GM15510 (cell line): ENCODE data around the gene PSMB4.

ENCODE experiments used
- POLR2A ChIP-seq: IDR thresholded peaks from 3 replicates; pipeline ENCODE4 v1.6.1; 2011; ENCODE audit warnings: borderline replicate concordance; ENCODE audit not compliant: insufficient read length; ENCODE audit errors: extremely low read depth

Gene PSMB4

GRCh38 chr1:151399324-151400171, at the start of gene PSMB4:
TSS of gene PSMB4 (plus strand) at chr1:151399573. CDS start at chr1:151399588, 15 bp downstream.
- peak; percentile 72 for TF ChIP-seq POLR2A

DNA sequence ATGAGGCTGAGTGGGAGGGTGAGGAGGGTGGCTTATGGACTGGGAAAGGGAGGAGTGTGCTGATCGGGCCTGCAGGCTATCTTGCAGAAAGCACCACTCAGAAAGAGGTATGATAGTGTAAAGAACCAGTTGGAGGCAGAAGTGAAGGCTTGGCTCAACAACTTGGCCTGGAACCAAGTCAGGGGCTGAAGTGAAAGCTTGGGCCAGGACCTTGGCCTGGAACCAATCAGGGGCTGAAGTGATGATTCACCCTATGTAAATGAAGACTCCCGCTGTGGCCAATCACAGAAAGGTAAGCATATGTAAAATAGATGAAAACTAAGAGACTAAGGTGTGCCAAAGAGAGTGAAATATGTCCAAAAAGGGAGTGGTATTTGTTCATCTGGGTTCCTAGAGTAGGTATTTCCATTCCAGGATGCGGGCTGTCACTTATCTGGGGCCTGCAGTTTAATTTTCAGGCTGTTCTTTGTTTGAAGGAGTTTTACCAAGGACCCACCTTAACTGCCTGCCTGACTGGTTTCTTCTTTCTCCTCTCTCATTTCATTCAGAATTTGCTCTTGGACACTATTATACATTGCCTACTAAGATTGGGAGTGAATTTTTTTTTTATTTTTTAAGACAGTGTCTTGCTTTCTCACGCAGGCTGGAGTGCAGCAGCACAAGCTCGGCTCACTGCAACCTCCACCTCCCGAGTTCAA, 47.2 kb upstream of the PSMB4 start:
- no peak for TF ChIP-seq POLR2A

- no peak for TF ChIP-seq POLR2A
Observed at GRCh38 chr1:151356696-151357095, 42.7 kb upstream of the PSMB4 start.

GRCh38 chr1:151361883-151362282, 37.5 kb upstream of the PSMB4 start:
- TF ChIP-seq POLR2A = no peak

DNA sequence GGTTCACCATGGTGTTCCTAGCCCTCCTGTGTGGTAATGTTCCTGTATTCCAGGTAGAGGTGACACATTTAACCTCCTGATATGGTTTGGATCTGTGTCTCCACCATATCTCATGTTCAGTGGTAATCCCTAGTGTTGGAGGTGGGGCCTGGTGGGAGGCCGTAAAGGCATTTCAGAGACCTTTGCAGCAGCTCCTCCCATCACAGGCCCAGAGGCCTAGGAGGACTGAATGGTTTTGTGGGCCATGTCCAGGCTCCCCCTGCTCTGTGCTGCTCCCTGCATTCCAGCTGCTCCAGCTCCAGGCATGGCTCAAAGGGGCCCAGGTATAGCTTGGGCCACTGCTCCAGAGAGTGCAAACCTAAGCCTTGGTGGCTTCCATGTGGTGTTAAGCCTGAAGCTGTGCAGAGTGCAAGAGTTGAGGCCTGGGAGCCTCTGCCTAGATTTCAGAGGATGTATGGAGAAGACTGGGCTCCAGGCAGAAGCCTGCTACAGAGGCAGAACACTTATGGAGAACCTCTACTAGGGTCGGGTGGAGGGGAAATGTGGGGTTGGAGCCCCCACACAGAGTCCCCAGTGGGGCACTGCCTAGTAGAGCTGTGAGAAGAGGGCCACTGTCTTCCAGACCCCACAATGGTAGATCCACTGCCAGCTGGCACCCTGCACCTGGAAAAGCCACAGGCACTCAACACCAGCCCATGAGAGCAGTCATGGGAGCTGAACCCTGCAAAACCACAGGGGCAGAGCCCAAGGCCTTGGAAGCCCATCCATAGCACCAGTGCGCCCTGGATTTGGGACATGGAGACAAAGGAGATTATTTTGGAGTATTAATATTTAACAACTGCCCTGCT, 36.8 kb upstream of the PSMB4 start:
- TF ChIP-seq POLR2A = no peak

- no peak for TF ChIP-seq POLR2A
Observed at GRCh38 chr1:151364996-151365395, 34.4 kb upstream of the PSMB4 start.

DNA sequence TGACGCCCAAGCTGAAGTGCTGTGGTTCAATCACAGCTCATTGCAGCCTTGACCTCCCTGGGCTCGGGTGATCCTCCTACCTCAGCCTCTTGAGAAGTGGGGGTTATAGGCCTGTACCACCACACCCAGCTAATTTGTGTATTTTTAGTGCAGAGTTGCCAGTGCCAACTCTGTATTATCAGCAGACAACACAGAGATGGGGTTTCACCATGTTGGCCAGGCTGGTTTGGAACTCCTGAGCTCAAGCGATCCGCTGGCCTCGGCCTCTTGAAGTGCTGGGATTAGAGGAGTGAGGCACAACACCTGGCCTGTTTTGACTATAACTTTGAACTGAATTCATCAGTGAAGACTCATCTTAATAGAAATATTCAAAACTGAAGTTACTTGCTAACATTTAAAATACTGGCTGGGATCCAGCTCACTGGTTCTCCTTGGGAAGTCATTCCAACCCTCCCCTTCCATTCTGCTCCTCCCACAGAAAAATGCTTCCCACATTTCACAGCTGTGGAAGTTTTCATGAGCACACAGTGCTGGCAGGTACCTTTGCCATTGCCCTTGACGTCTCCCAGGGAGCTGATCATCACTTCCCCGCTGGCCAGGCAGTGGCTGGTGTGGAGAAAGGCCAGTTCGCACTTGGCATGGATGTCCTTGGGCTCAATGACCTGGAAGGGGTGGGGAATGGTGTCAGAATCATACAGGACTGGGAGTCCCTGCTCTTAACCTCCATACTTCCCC, 31.5 kb upstream of the PSMB4 start:
- TF ChIP-seq POLR2A = no peak

DNA sequence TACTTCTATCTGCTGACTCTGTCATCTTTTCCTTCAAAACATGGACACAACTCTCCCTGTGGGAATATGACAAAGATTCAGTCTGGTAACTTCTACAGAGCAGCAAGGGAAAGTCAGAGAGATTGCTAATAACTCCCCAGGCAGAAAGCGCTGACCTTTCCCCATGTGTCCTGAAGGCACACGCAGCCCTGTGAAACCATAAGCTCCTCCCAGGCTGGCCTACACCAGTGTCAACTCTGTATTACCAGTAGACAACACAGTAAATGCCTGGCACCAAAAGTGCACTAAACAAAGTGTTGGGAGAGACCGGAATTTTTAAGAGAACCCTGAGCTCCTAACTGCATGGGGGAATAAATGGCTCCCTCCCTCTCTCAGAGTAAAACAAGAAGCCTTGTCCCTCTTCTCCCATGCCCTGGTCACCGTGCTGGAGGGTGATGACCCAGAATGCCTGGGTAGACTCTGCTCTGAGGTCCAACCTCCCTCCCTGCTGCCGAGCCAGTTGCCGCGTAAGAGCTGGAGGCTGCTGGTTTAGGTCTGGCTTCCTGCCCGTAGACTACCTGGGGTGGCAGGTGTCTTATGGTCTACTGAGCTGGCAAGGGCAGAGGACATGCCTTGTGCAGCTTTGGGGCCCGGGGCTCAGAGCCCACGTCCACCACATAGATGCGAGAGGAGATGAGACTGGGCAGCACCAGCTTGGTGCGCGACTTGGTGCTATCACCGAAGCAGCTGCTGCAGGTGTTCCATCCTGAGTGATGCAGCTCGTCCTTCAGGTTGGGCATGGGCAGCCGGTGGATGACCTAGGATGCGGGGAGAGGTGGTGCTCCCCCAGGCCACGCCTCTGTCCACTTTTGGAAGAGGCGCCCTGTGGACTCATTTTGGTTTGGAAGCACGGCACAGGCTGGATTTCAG, 30.7 kb upstream of the PSMB4 start:
- TF ChIP-seq POLR2A = no peak

GRCh38 chr1:151369302-151369610, 30.1 kb upstream of the PSMB4 start:
- no peak for TF ChIP-seq POLR2A

DNA sequence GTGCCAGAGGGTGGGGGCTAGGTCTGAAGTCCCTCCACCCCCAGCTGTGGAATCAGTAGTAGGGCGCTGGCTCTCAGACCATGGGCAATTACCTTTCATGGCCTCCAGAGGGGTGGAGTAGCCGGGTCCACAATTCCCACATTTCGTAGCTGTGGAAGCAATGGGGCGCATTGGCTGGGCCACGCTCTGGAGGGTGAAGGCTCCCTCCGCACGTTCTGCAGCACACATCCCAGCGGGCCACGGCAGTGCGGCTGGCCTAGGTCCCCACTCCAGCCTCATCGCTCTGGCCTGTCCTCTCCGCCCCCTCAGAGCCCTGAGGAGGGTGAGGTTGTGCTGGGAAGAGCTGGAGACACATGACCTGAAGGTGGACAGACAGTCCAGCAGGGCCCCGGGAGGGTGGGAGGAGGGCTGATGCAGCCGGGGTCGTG, 29.7 kb upstream of the PSMB4 start:
- TF ChIP-seq POLR2A = no peak

DNA sequence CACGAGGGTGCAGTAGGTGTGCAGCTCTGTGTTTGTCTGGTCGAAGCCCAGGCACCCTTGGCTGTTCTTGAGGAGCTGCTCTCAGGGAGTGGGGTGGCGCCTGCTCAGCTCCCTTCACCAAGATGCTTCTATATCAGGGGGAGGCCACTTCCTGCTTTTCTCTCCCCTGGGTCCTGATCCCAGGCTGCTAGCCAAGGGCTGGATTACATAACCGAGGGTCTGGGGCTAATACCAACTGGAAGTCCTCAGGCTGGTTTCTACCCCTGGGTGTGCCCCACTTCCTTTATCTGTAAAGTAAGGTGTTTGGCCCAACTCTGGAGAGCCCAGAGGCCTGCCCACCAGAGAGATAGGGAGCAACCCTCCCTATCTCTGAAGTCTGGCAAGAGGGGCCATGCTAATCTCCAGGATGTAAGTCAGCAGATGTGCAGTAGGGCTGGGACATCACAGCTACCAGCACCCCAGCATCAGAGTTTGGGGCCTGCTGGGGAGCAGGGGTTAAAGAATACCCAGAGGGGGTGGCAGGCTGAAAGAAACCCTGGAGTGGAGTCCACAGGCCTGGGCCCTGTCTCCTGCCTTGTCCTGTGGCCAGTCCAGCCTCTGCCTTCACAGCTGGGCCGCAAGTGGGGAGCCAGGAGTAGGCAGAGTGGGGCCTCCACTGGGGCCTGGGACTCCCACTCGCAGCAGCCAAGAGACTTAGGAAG, 29.0 kb upstream of the PSMB4 start:
- TF ChIP-seq POLR2A = no peak

DNA sequence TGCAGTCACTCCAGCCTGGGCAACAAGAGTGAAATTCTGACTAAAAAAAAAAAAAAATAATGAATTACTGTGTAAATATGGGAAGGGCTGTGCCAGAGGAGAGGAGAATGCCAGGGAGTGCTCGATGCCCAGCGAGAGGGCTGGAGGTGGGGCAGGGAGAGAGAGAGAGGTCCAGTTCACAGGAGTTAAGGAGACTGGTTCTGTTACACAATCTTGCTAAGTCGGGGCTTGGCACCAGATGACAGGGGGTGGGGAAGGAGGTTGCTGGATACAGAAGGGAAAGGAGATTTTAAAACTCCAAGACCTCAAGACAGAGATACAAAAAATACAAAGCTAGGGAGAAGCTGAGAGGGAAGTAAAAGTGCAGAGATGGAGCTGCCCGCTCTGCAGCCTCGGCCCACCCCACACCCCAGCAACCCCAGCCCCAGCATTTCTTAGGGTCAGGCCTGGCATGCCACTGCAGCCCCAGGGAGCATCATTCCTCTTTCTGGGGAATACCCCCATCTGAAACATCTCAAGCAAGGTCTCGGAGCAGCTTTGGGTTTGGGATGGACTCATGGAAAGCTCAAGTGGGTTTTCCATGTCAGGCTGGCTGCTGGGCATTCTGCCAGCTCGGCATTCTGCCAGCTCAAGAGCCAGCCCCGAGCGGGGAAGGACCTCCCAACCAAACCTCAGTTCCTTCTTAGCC, 27.9 kb upstream of the PSMB4 start:
- TF ChIP-seq POLR2A = no peak

DNA sequence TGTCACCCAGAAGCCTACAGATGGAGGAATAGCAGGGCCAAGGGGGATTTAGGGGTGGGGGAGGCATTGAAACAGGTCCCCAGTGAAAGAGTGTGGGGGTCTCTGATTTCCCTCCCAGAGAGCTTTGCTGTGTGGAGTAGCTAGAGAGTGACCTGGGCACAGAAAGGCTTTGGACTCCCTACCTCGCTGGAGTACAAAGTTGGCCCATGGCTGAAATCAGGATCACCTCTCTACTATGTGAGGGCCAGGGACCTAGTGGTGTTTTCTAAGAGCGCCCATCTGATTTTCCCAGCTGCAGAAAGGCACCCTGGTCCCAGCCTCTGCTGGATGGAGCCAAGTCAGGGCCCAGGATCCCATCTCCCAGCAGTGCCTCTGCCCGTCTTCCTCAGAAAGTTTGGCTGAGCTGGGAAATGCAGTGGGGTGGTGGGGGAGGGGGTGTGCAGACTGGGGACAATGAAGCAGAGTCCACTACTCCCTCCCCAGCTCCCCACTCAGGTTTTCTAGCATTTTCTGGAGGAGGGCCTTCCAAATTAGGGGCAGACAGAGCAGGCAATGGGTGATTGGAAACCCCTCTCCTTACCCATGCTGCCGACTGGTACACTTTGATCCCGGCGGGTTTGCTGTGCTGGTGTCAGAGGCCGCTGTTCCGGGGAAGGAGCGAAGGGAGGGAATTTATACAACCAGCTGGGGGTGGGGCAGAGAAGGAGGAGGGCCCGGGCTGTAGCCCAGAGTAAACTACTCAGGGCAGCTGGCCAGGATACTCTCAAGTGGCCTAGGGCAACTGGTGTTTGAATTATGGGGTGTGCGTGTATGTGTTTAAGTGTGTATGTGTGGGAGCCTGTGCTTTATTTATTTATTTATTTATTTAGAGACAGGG, 27.1 kb upstream of the PSMB4 start, which contains the start of gene SELENBP1:
Gene SELENBP1, minus strand, starts transcription at position 648 of the 877 bp plus-strand sequence. Its CDS starts 64 bp downstream, at position 584.
- TF ChIP-seq POLR2A = no peak
